K562 (cell line): ENCODE results near the gene CBX8.

Experiments
- CTCF ChIP-seq, 3 experiments: IDR thresholded peaks in 2 of 3; conservative IDR thresholded peaks in 1 of 3; 2 replicates each; pipeline ENCODE4 v1.5.1; 2011 to 2012; ENCODE audit warnings: low read length in 3 of 3, mild to moderate bottlenecking in 3 of 3, control low read depth in 2 of 3, improper control_type of control experiment in 1 of 3, inconsistent platforms in 1 of 3, low read depth in 1 of 3, mixed read lengths in 1 of 3, moderate library complexity in 1 of 3; ENCODE audit not compliant: insufficient read depth in 2 of 3
- ELF1 ChIP-seq: fragments of 200-800 bp; sonication (Bioruptor generic); IDR thresholded peaks from 2 replicates; pipeline ENCODE4 v1.6.1; 2016; ENCODE audit warnings: missing genetic modification characterization, missing compliant biosample characterization
- ELK1 ChIP-seq: sonication (generic); formaldehyde crosslinking; IDR thresholded peaks from 2 replicates; pipeline ENCODE4 v1.8.1; 2022; ENCODE audit warnings: missing genetic modification reagents
- FOXM1 ChIP-seq, 2 experiments: fragments of 450-650 bp in 1 of 2; sonication (generic) in 1 of 2; formaldehyde crosslinking in 1 of 2; IDR thresholded peaks; 2 replicates each; pipeline versions ENCODE4 v1.6.1 to v1.9.0; 2017 to 2022; ENCODE audit warnings: low read depth in 2 of 2, mild to moderate bottlenecking in 2 of 2, missing genetic modification reagents in 1 of 2, moderate library complexity in 1 of 2
- GTF3C2 ChIP-seq: IDR thresholded peaks from 3 replicates; pipeline ENCODE4 v1.6.1; 2011; ENCODE audit warnings: borderline replicate concordance, mild to moderate bottlenecking, moderate library complexity; ENCODE audit not compliant: insufficient read length; ENCODE audit errors: extremely low read depth
- HCFC1 ChIP-seq: IDR thresholded peaks from 2 replicates; pipeline ENCODE4 v1.6.1; 2012; ENCODE audit warnings: low read depth, low read length, improper control_type of control experiment
- SP1 ChIP-seq: sonication (generic); formaldehyde crosslinking; IDR thresholded peaks from 2 replicates; pipeline ENCODE4 v1.8.1; 2022; ENCODE audit warnings: mild to moderate bottlenecking, missing genetic modification reagents

GRCh38 chr17:79824893-79825579 is 28.2 kb upstream of the CBX8 start:
- no peak for TF ChIP-seq FOXM1 (IDR thresholded peaks at IDR 0.05; ENCODE audit: low read depth)
- no peak for TF ChIP-seq FOXM1 (CRISPR knock-in tag; IDR thresholded peaks at IDR 0.05; ENCODE audit: low read depth)
- TF ChIP-seq ELK1 (CRISPR knock-in tag), result no peak
- TF ChIP-seq CTCF (IDR thresholded peaks at IDR 0.05 in 2 of 3, conservative IDR thresholded peaks at IDR 0.05 in 1 of 3; ENCODE audit: insufficient read depth in 2 of 3, low read depth in 1 of 3, low read length in 3 of 3), result no peak
- no peak for TF ChIP-seq GTF3C2
- no peak for TF ChIP-seq HCFC1
- peak; percentile 12; the same call in 1 of the 2 replicates for TF ChIP-seq SP1 (CRISPR knock-in tag)
- no peak for TF ChIP-seq ELF1 (tag)
